K562 treated with DMSO at 1 percent for 12 hours (cell line): ENCODE data around the gene TNFAIP3. TPM values are rescaled to one million over a fixed set of nuclear protein-coding genes. Genes with fewer than 3 reads are reported as not detected.

ENCODE experiments used
- total RNA-seq: library from RNA; unstranded; fragments of 300-600 nt; gene quantifications from 2 replicates; pipeline ENCODE4 v1.2.3, GENCODE V29; 2022; ENCODE audit not compliant: insufficient read depth

The TNFAIP3 gene
- 10.1 and 28.2 TPM in 2 replicates for total RNA-seq

GRCh38 chr6:137866914-137867684 lies at the start of gene TNFAIP3:
Gene TNFAIP3, plus strand, starts transcription at chr6:137867259. Its CDS starts 3,969 bp downstream, at chr6:137871228.

Other genes with a start within 250 kb of the TNFAIP3 start
- gene PERP, start 240.2 kb downstream of the TNFAIP3 start, total RNA-seq, result 0.17 and 0.24 TPM in 2 replicates